HepG2 (cell line): ENCODE data around the gene GSTM2. TPM values are rescaled to one million over a fixed set of nuclear protein-coding genes. Genes with fewer than 3 reads are reported as not detected.

Source experiments
- FOXJ3 ChIP-seq: sonication (generic); formaldehyde crosslinking; IDR thresholded peaks from 2 replicates; pipeline ENCODE4 v1.4.0; 2020; ENCODE audit warnings: missing genetic modification reagents, mild to moderate bottlenecking, borderline replicate concordance
- GTF3A ChIP-seq: sonication (generic); formaldehyde crosslinking; conservative IDR thresholded peaks from 2 replicates; pipeline ENCODE4 v1.4.0; 2020; ENCODE audit warnings: mild to moderate bottlenecking, missing genetic modification reagents
- HMG20B ChIP-seq: conservative IDR thresholded peaks from 2 replicates; pipeline ENCODE4 v1.6.1; 2016; ENCODE audit warnings: missing genetic modification reagents, missing compliant biosample characterization
- KLF11 ChIP-seq: IDR thresholded peaks from 2 replicates; pipeline ENCODE4 v1.6.1; 2016; ENCODE audit warnings: missing compliant biosample characterization
- RARA ChIP-seq: IDR thresholded peaks from 2 replicates; pipeline ENCODE4 v1.6.1; 2016; ENCODE audit warnings: missing genetic modification reagents, missing compliant biosample characterization
- RCOR2 ChIP-seq: IDR thresholded peaks from 2 replicates; pipeline ENCODE4 v1.6.1; 2016; ENCODE audit warnings: missing biosample characterization, missing genetic modification reagents
- U2AF2 ChIP-seq: fragments of 200-400 bp; formaldehyde crosslinking; IDR thresholded peaks from 2 replicates; pipeline ENCODE4 v1.6.1; 2017; ENCODE audit warnings: low read depth, mild to moderate bottlenecking, low read length
- ZFYVE20 ChIP-seq: sonication (generic); formaldehyde crosslinking; IDR thresholded peaks from 2 replicates; pipeline ENCODE4 v1.8.0; 2023; ENCODE audit warnings: low read depth, mild to moderate bottlenecking, moderate library complexity, missing genetic modification reagents, borderline replicate concordance
- ZNF577 ChIP-seq: sonication (generic); formaldehyde crosslinking; IDR thresholded peaks from 2 replicates; pipeline ENCODE4 v1.4.0; 2020; ENCODE audit warnings: mild to moderate bottlenecking, low read depth, missing genetic modification reagents, borderline replicate concordance
- ZNF652 ChIP-seq: IDR thresholded peaks from 2 replicates; pipeline ENCODE4 v1.6.1; 2016; ENCODE audit warnings: low read depth, borderline replicate concordance
- ZNF766 ChIP-seq: sonication (generic); formaldehyde crosslinking; IDR thresholded peaks from 2 replicates; pipeline ENCODE4 v1.5.0; 2020; ENCODE audit warnings: missing genetic modification reagents, borderline replicate concordance
- polyA plus RNA-seq, 8 experiments: library from polyadenylated mRNA; depleted of rRNA in 3 of 8; stranded (reverse) in 7 of 8; unstranded in 1 of 8; fragments of >200 nt; fragmentation: Illumina TruSeq in 4 of 8; extraction: Trizol in 4 of 8; gene quantifications; 2 replicates each; pipeline versions ENCODE4 v1.2.1 to v1.2.3, GENCODE V29; 2011 to 2016; ENCODE audit warnings: low read depth in 4 of 8, missing spikeins in 1 of 8, mixed read lengths in 1 of 8; ENCODE audit not compliant: insufficient read depth in 1 of 8
- total RNA-seq, 5 experiments: library from RNA; depleted of rRNA; stranded (reverse); fragments of >200 nt; fragmentation: Illumina TruSeq; extraction: Trizol; gene quantifications; 2 replicates each; pipeline ENCODE4 v1.2.3, GENCODE V29; 2016; ENCODE audit warnings: low read depth in 1 of 5
- TF ChIP-seq, protein P1 (sequence below): sonication (generic); formaldehyde crosslinking; IDR thresholded peaks from 2 replicates; pipeline ENCODE4 v1.4.0; 2020; ENCODE audit warnings: mild to moderate bottlenecking, missing genetic modification reagents
- TF ChIP-seq, protein P2 (sequence below): sonication (generic); formaldehyde crosslinking; IDR thresholded peaks from 2 replicates; pipeline ENCODE4 v1.5.0; 2020; ENCODE audit warnings: mild to moderate bottlenecking, missing genetic modification reagents
- TF ChIP-seq, protein P3 (sequence below): sonication (generic); formaldehyde crosslinking; IDR thresholded peaks from 2 replicates; pipeline ENCODE4 v1.9.0; 2021; ENCODE audit warnings: mild to moderate bottlenecking, missing genetic modification reagents
- TF ChIP-seq, protein P4 (sequence below): sonication (generic); formaldehyde crosslinking; IDR thresholded peaks from 2 replicates; pipeline ENCODE4 v1.8.0; 2023; ENCODE audit warnings: mild to moderate bottlenecking, missing genetic modification reagents
- TF ChIP-seq, protein P5 (sequence below): sonication (generic); formaldehyde crosslinking; IDR thresholded peaks from 2 replicates; pipeline ENCODE4 v1.8.0; 2022; ENCODE audit warnings: mild to moderate bottlenecking, missing genetic modification reagents, moderate library complexity

Gene GSTM2
- total and polyA plus RNA-seq, 2 of the 13 experiments (the other 11 are each of a cell fraction or from before 2014, with no cell fraction given) = 7.0 to 15.0 TPM

DNA sequence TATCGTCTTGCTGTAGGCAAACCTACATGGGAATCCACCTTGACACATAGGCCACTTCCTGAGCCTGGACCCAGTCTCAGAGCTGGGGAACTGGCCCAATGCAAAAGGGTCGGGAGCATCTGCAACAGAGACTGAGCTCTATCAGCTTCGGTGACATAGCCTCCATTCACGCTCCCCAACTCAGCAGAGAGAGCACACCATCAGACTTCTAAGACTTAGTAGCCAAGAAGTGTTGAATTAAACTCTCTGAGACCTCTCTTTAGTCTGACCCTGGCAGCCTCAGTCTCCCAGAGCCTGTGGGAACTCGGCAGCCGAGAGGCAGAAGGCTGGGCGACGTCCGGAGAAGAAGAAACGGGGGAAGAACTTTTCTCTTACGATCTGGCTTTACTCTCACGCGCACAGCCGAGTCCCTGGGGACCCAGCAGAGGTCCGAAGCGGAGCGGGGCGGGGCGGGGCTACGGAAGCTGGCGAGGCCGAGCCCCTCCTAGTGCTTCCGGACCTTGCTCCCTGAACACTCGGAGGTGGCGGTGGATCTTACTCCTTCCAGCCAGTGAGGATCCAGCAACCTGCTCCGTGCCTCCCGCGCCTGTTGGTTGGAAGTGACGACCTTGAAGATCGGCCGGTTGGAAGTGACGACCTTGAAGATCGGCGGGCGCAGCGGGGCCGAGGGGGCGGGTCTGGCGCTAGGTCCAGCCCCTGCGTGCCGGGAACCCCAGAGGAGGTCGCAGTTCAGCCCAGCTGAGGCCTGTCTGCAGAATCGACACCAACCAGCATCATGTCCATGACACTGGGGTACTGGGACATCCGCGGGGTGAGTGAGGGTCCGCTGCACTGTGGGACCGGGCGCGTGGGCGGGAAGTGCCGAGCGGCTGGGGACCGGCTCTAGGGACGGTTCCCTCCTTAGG is 12.0 kb upstream of the GSTM2 start, which contains the start of gene GSTM4 (continued):
- TF ChIP-seq, protein P1, sequence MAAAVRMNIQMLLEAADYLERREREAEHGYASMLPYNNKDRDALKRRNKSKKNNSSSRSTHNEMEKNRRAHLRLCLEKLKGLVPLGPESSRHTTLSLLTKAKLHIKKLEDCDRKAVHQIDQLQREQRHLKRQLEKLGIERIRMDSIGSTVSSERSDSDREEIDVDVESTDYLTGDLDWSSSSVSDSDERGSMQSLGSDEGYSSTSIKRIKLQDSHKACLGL = peak; percentile 57; the same call in 1 of the 2 replicates
- no peak for TF ChIP-seq U2AF2
- no peak for TF ChIP-seq ZNF577 (CRISPR knock-in tag)
- TF ChIP-seq RCOR2 (CRISPR knock-in tag) = no peak
- TF ChIP-seq ZNF766 (CRISPR knock-in tag) = no peak
- TF ChIP-seq ZFYVE20 (CRISPR knock-in tag) = no peak
- TF ChIP-seq RARA = peak; percentile 46; the same call in 1 of the 2 replicates
- TF ChIP-seq, protein P2, sequence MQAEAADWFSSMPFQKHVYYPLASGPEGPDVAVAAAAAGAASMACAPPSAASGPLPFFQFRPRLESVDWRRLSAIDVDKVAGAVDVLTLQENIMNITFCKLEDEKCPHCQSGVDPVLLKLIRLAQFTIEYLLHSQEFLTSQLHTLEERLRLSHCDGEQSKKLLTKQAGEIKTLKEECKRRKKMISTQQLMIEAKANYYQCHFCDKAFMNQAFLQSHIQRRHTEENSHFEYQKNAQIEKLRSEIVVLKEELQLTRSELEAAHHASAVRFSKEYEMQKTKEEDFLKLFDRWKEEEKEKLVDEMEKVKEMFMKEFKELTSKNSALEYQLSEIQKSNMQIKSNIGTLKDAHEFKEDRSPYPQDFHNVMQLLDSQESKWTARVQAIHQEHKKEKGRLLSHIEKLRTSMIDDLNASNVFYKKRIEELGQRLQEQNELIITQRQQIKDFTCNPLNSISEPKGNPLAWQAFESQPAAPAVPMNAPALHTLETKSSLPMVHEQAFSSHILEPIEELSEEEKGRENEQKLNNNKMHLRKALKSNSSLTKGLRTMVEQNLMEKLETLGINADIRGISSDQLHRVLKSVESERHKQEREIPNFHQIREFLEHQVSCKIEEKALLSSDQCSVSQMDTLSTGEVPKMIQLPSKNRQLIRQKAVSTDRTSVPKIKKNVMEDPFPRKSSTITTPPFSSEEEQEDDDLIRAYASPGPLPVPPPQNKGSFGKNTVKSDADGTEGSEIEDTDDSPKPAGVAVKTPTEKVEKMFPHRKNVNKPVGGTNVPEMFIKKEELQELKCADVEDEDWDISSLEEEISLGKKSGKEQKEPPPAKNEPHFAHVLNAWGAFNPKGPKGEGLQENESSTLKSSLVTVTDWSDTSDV (CRISPR knock-in tag) = no peak
- TF ChIP-seq, protein P3, sequence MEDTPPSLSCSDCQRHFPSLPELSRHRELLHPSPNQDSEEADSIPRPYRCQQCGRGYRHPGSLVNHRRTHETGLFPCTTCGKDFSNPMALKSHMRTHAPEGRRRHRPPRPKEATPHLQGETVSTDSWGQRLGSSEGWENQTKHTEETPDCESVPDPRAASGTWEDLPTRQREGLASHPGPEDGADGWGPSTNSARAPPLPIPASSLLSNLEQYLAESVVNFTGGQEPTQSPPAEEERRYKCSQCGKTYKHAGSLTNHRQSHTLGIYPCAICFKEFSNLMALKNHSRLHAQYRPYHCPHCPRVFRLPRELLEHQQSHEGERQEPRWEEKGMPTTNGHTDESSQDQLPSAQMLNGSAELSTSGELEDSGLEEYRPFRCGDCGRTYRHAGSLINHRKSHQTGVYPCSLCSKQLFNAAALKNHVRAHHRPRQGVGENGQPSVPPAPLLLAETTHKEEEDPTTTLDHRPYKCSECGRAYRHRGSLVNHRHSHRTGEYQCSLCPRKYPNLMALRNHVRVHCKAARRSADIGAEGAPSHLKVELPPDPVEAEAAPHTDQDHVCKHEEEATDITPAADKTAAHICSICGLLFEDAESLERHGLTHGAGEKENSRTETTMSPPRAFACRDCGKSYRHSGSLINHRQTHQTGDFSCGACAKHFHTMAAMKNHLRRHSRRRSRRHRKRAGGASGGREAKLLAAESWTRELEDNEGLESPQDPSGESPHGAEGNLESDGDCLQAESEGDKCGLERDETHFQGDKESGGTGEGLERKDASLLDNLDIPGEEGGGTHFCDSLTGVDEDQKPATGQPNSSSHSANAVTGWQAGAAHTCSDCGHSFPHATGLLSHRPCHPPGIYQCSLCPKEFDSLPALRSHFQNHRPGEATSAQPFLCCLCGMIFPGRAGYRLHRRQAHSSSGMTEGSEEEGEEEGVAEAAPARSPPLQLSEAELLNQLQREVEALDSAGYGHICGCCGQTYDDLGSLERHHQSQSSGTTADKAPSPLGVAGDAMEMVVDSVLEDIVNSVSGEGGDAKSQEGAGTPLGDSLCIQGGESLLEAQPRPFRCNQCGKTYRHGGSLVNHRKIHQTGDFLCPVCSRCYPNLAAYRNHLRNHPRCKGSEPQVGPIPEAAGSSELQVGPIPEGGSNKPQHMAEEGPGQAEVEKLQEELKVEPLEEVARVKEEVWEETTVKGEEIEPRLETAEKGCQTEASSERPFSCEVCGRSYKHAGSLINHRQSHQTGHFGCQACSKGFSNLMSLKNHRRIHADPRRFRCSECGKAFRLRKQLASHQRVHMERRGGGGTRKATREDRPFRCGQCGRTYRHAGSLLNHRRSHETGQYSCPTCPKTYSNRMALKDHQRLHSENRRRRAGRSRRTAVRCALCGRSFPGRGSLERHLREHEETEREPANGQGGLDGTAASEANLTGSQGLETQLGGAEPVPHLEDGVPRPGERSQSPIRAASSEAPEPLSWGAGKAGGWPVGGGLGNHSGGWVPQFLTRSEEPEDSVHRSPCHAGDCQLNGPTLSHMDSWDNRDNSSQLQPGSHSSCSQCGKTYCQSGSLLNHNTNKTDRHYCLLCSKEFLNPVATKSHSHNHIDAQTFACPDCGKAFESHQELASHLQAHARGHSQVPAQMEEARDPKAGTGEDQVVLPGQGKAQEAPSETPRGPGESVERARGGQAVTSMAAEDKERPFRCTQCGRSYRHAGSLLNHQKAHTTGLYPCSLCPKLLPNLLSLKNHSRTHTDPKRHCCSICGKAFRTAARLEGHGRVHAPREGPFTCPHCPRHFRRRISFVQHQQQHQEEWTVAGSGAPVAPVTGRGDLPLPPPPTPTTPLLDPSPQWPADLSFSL (CRISPR knock-in tag) = peak; percentile 55; the same call in 1 of the 2 replicates
- TF ChIP-seq, protein P4, sequence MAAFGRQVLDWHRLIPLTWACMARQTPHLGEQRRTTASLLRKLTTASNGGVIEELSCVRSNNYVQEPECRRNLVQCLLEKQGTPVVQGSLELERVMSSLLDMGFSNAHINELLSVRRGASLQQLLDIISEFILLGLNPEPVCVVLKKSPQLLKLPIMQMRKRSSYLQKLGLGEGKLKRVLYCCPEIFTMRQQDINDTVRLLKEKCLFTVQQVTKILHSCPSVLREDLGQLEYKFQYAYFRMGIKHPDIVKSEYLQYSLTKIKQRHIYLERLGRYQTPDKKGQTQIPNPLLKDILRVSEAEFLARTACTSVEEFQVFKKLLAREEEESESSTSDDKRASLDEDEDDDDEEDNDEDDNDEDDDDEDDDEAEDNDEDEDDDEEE (CRISPR knock-in tag) = no peak
- TF ChIP-seq GTF3A (CRISPR knock-in tag) = peak; percentile 73; the same call in 1 of the 2 replicates
- TF ChIP-seq, protein P5, sequence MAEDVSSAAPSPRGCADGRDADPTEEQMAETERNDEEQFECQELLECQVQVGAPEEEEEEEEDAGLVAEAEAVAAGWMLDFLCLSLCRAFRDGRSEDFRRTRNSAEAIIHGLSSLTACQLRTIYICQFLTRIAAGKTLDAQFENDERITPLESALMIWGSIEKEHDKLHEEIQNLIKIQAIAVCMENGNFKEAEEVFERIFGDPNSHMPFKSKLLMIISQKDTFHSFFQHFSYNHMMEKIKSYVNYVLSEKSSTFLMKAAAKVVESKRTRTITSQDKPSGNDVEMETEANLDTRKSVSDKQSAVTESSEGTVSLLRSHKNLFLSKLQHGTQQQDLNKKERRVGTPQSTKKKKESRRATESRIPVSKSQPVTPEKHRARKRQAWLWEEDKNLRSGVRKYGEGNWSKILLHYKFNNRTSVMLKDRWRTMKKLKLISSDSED = no peak
- no peak for TF ChIP-seq FOXJ3 (CRISPR knock-in tag)
- 0 out of 2 replicates have a peak, but pooled peaks have one; percentile 68 for TF ChIP-seq KLF11 (CRISPR knock-in tag)
- no peak for TF ChIP-seq HMG20B
- TF ChIP-seq ZNF652 (CRISPR knock-in tag) = no peak
